Measurements from ENCODE around the gene NLRP6. TPM values are rescaled to one million over a fixed set of nuclear protein-coding genes. Genes with fewer than 3 reads are reported as not detected.

NLRP6 gene
- total RNA-seq, 2 donors from 2014 or later: 3.5 to 4.3 TPM

- Mint-ChIP-seq H3K36me3 (ENCODE audit: low read depth) (peaks cover 3% of the 10 kb centered on the region), H3K4me1 (peaks cover 25% of the 10 kb centered on the region), H3K27me3 (no peaks in the 10 kb centered on the region), H3K4me3 (peak within 1 kb of the TSS; percentile 98), H3K27ac (peak within 1 kb of the TSS; percentile 97)
- H3K9me3 ChIP-seq (ENCODE audit: control insufficient read depth, low read length, poor library complexity, severe bottlenecking): no peaks in the 10 kb centered on the region
- peak; percentile 31 to 67 (median 54) for DNase-seq
- peak; percentile 39 for ATAC-seq
These were observed 10.5 kb downstream of the NLRP6 start, which contains the start of gene PGGHG for GRCh38 chr11:288478-289397. TSS of gene PGGHG (plus strand) at chr11:289126. CDS start at chr11:289817, 691 bp downstream.

GRCh38 chr11:289398-289711 lies 11.1 kb downstream of the NLRP6 start:
- Mint-ChIP-seq H3K4me1 (peaks cover 25% of the 10 kb centered on the region), H3K4me3 (peak overlapping the region; percentile 86), H3K27ac (no peak overlapping the region), H3K36me3 (ENCODE audit: low read depth) (peaks cover 3% of the 10 kb centered on the region), H3K27me3 (no peaks in the 10 kb centered on the region)
- DNase-seq (peak in 1 of 3 donors; percentile 22), ATAC-seq (no peak)
- no peaks in the 10 kb centered on the region for H3K9me3 ChIP-seq (ENCODE audit: control insufficient read depth, low read length, poor library complexity, severe bottlenecking)

GRCh38 chr11:289712-290620 lies 11.8 kb downstream of the NLRP6 start:
- H3K4me1 Mint-ChIP-seq: peaks cover 25% of the 10 kb centered on the region
- no peaks in the 10 kb centered on the region for H3K27me3 Mint-ChIP-seq
- H3K9me3 ChIP-seq (ENCODE audit: control insufficient read depth, low read length, poor library complexity, severe bottlenecking): no peaks in the 10 kb centered on the region
- peaks cover 3% of the 10 kb centered on the region for H3K36me3 Mint-ChIP-seq (ENCODE audit: low read depth)
- peak overlapping the region; percentile 86 for H3K4me3 Mint-ChIP-seq
- no peak for ATAC-seq
- peak overlapping the region; percentile 24 for H3K27ac Mint-ChIP-seq
- DNase-seq: peak in 1 of 3 donors; percentile 3

- ATAC-seq (no peak), DNase-seq (peak in 1 of 3 donors; percentile 4)
- Mint-ChIP-seq H3K36me3 (ENCODE audit: low read depth) (peaks cover 3% of the 10 kb centered on the region), H3K4me3 (peak overlapping the region; percentile 86), H3K27me3 (no peaks in the 10 kb centered on the region), H3K27ac (peak overlapping the region; percentile 60), H3K4me1 (peaks cover 25% of the 10 kb centered on the region)
- H3K9me3 ChIP-seq (ENCODE audit: control insufficient read depth, low read length, poor library complexity, severe bottlenecking): no peaks in the 10 kb centered on the region
These were observed 12.5 kb downstream of the NLRP6 start for GRCh38 chr11:290621-291231.

GRCh38 chr11:291281-292210 lies 13.3 kb downstream of the NLRP6 start:
- Mint-ChIP-seq H3K27ac (peak overlapping the region; percentile 60), H3K36me3 (ENCODE audit: low read depth) (peaks cover 3% of the 10 kb centered on the region), H3K4me1 (peaks cover 23% of the 10 kb centered on the region), H3K27me3 (no peaks in the 10 kb centered on the region), H3K4me3 (peak overlapping the region; percentile 86)
- no peaks in the 10 kb centered on the region for H3K9me3 ChIP-seq (ENCODE audit: control insufficient read depth, low read length, poor library complexity, severe bottlenecking)
- DNase-seq (peak in 1 of 3 donors; percentile 3), ATAC-seq (no peak)

- peak in 1 of 3 donors; percentile 3 for DNase-seq
- no peaks in the 10 kb centered on the region for H3K9me3 ChIP-seq (ENCODE audit: control insufficient read depth, low read length, poor library complexity, severe bottlenecking)
- H3K27me3 Mint-ChIP-seq: no peaks in the 10 kb centered on the region
- no peak overlapping the region for H3K4me3 Mint-ChIP-seq
- no peak for ATAC-seq
- H3K4me1 Mint-ChIP-seq: peaks cover 25% of the 10 kb centered on the region
- peaks cover 3% of the 10 kb centered on the region for H3K36me3 Mint-ChIP-seq (ENCODE audit: low read depth)
- no peak overlapping the region for H3K27ac Mint-ChIP-seq
These were observed 14.3 kb downstream of the NLRP6 start for GRCh38 chr11:292211-293121.

GRCh38 chr11:293271-293851 lies 15.2 kb downstream of the NLRP6 start:
- Mint-ChIP-seq H3K27me3 (no peaks in the 10 kb centered on the region), H3K4me1 (peaks cover 22% of the 10 kb centered on the region), H3K36me3 (ENCODE audit: low read depth) (no peaks in the 10 kb centered on the region), H3K4me3 (no peak overlapping the region), H3K27ac (no peak overlapping the region)
- peak in 1 of 3 donors; percentile 3 for DNase-seq
- H3K9me3 ChIP-seq (ENCODE audit: control insufficient read depth, low read length, poor library complexity, severe bottlenecking): no peaks in the 10 kb centered on the region
- no peak for ATAC-seq

- DNase-seq (peak in 1 of 3 donors; percentile 3), ATAC-seq (no peak)
- Mint-ChIP-seq H3K4me3 (no peak overlapping the region), H3K27ac (no peak overlapping the region), H3K36me3 (ENCODE audit: low read depth) (no peaks in the 10 kb centered on the region), H3K4me1 (peaks cover 22% of the 10 kb centered on the region), H3K27me3 (no peaks in the 10 kb centered on the region)
- H3K9me3 ChIP-seq (ENCODE audit: control insufficient read depth, low read length, poor library complexity, severe bottlenecking): no peaks in the 10 kb centered on the region
These were observed 15.8 kb downstream of the NLRP6 start for GRCh38 chr11:293852-294661.

- Mint-ChIP-seq H3K4me1 (peaks cover 18% of the 10 kb centered on the region), H3K36me3 (ENCODE audit: low read depth) (no peaks in the 10 kb centered on the region), H3K27ac (no peak overlapping the region), H3K4me3 (no peak overlapping the region), H3K27me3 (no peaks in the 10 kb centered on the region)
- ATAC-seq (no peak), DNase-seq (peak in 1 of 3 donors; percentile 3)
- H3K9me3 ChIP-seq (ENCODE audit: control insufficient read depth, low read length, poor library complexity, severe bottlenecking): no peaks in the 10 kb centered on the region
These were observed 16.6 kb downstream of the NLRP6 start for GRCh38 chr11:294780-295179.

- Mint-ChIP-seq H3K27me3 (no peaks in the 10 kb centered on the region), H3K27ac (no peak overlapping the region), H3K36me3 (ENCODE audit: low read depth) (no peaks in the 10 kb centered on the region), H3K4me1 (peaks cover 16% of the 10 kb centered on the region), H3K4me3 (no peak overlapping the region)
- DNase-seq (peak in 1 of 3 donors; percentile 3), ATAC-seq (no peak)
- no peaks in the 10 kb centered on the region for H3K9me3 ChIP-seq (ENCODE audit: control insufficient read depth, low read length, poor library complexity, severe bottlenecking)
These were observed 17.4 kb downstream of the NLRP6 start for GRCh38 chr11:295351-296170.
